Heart left ventricle (tissue), 16 donors: Measurements from ENCODE around the gene RGS7. TPM values are rescaled to one million over a fixed set of nuclear protein-coding genes. Genes with fewer than 3 reads are reported as not detected.

Experiments
- ATAC-seq, 4 donors: fragments of 200-7000 bp; cut with Tn5 transposase; one replicate each; pipeline ENCODE4 v1.9.1; 2020 to 2022; ENCODE audit warnings: moderate library complexity in 4 of 4, mild to moderate bottlenecking in 3 of 4, moderate number of reproducible peaks in 1 of 4
- DNase-seq, 5 donors: peaks; one replicate each; pipeline ENCODE4 v3.0.0-alpha.2; 2020
- H3K27ac ChIP-seq, 12 donors: fragments of 200-600 bp; sonication (generic) in 4 of 12; one replicate each; pipeline versions ENCODE4 v1.5.0 to v1.8.0; 2016 to 2022; ENCODE audit warnings: mild to moderate bottlenecking in 2 of 12
- H3K27me3 ChIP-seq, 9 donors: fragments of 200-600 bp; sonication (generic) in 2 of 9; one replicate each; pipeline versions ENCODE4 v1.5.1 to v1.8.0; 2016 to 2022; ENCODE audit warnings: mild to moderate bottlenecking in 3 of 9
- H3K36me3 ChIP-seq, 9 donors: fragments of 200-600 bp; sonication (generic) in 2 of 9; one replicate each; pipeline versions ENCODE4 v1.5.0 to v1.8.0; 2018 to 2022; ENCODE audit warnings: mild to moderate bottlenecking in 2 of 9
- H3K4me1 ChIP-seq, 12 donors: fragments of 200-600 bp; sonication (generic) in 4 of 12; one replicate each; pipeline versions ENCODE4 v1.5.0 to v1.8.0; 2016 to 2022; ENCODE audit warnings: mild to moderate bottlenecking in 3 of 12
- H3K4me3 ChIP-seq, 12 donors: fragments of 200-600 bp; sonication (generic) in 4 of 12; one replicate each; pipeline versions ENCODE4 v1.5.0 to v1.8.0; 2017 to 2022; ENCODE audit warnings: mild to moderate bottlenecking in 9 of 12, moderate library complexity in 4 of 12
- H3K9me3 ChIP-seq, 12 donors: fragments of 200-600 bp; sonication (generic) in 4 of 12; one replicate each; pipeline versions ENCODE4 v1.5.0 to v1.8.0; 2016 to 2022; ENCODE audit warnings: mild to moderate bottlenecking in 1 of 12
- CTCF ChIP-seq, 12 donors: fragments of 200-600 bp; sonication (generic) in 4 of 12; IDR thresholded peaks; one replicate each; pipeline versions ENCODE4 v1.5.0 to v1.8.0; 2018 to 2022; ENCODE audit warnings: antibody characterized with exemption in 12 of 12, mild to moderate bottlenecking in 5 of 12
- POLR2A ChIP-seq, 2 donors: fragments of 450-650 bp; IDR thresholded peaks; one replicate each; pipeline ENCODE4 v1.6.1; 2017; ENCODE audit warnings: antibody characterized with exemption in 2 of 2, mild to moderate bottlenecking in 2 of 2, moderate library complexity in 2 of 2
- WGBS, 4 donors: extraction: QIAGEN DNeasy Blood & Tissue Kit in 2 of 4; methylation state at CpG; one replicate each; pipeline versions ENCODE4 v1.1.5 to v1.1.7; 2013 to 2018; 5-methylcytosine and 5-hydroxymethylcytosine counted together
- intact Hi-C, 10 donors: fragments of 100-400 bp; cut with DNase I; formaldehyde crosslinking; loops; one replicate each; pipeline versions ENCODE4 v1.11.1 to v1.14.2; 2022
- polyA plus RNA-seq, 2 donors: library from polyadenylated mRNA; stranded (reverse); fragments of 200-250 nt; gene quantifications; one replicate each; pipeline ENCODE4 v1.2.3, GENCODE V29; 2013
- total RNA-seq, 9 donors: library from RNA; depleted of rRNA in 2 of 9; stranded (reverse); fragments of >200 nt in 2 of 9; fragmentation: NEBNext Ultra II Directional in 3 of 9; extraction: Animal tissue kit (Norgen Biotek cat#: 25700) in 3 of 9; gene quantifications; one replicate each; pipeline versions ENCODE4 v1.1.0 to v1.2.4, GENCODE V29; 2016 to 2023
- donor health status: ischemic (EF 13 %, LVEDD 7.1; RV severe dilation, severe dysfunction).
- donor health status: healthy with polysubstance abuse.
- donor health status: DM: no; HTN: yes; CAD: no.
- donor health status: DM: no; HTN: no; CAD: no.
- donor health status: ischemic (EF 25% LVEDD 6.9; RV normal size, moderate dysfunction).
- donor health status: ischemic (EF 25% LVEDD 5.7; RV mildly dilated, moderate dysfunction).
- donor health status: healthy.
- donor health status: DM: yes; HTN: yes; CAD: no.
- donor health status: ischemic (EF 35%, LVEDD 5.7; RV mildly dilated, moderate dysfunction).
- donor health status: nonischemic (EF 11% LVEDD 7.7; RV severe dilation, severe dysfunction).
- donor health status: DM: yes; HTN: yes; CAD: no.
- donor health status: PGD.
- donor health status: ischemic (EF 29% LVEDD 5.4; RV normal size, mild dysfunction).
- donor health status: nonischemic (EF 23%, LVEDD 6.1; RV moderate dilation, normal function).

RGS7 gene
- total and polyA plus RNA-seq, 11 donors: not detected

GRCh38 chr1:241237873-241238272 lies 119.1 kb downstream of the RGS7 start:
- no peak for TF ChIP-seq POLR2A (IDR thresholded peaks at IDR 0.05)
- TF ChIP-seq CTCF (IDR thresholded peaks at IDR 0.05): no peak
- Histone ChIP-seq H3K27ac (no peak overlapping the region), H3K4me3 (no peak overlapping the region), H3K4me1 (no peaks in the 10 kb centered on the region), H3K27me3 (no peaks in the 10 kb centered on the region), H3K9me3 (peaks cover 0 to 4% (median 0%) of the 10 kb centered on the region in 12 donors), H3K36me3 (no peaks in the 10 kb centered on the region)
- intact Hi-C loops: no loop called here
- no peak for ATAC-seq
- DNase-seq: no peak
- WGBS, 4 donors: 37 to 58% (median 44%) methylated on average over 8 of the region's 8 CpGs

- intact Hi-C loops: no loop called here
- DNase-seq: no peak
- TF ChIP-seq POLR2A (IDR thresholded peaks at IDR 0.05) (no peak), CTCF (IDR thresholded peaks at IDR 0.05) (no peak)
- no peak for ATAC-seq
- WGBS, 4 donors: 46 to 52% (median 49%) methylated on average over 2 of the region's 2 CpGs
- Histone ChIP-seq H3K4me3 (no peak overlapping the region), H3K27me3 (no peaks in the 10 kb centered on the region), H3K27ac (no peak overlapping the region), H3K36me3 (no peaks in the 10 kb centered on the region), H3K9me3 (no peaks in the 10 kb centered on the region), H3K4me1 (no peaks in the 10 kb centered on the region)
Observed at GRCh38 chr1:241235256-241235897, 121.6 kb downstream of the RGS7 start.

- DNase-seq (no peak), ATAC-seq (no peak)
- Histone ChIP-seq H3K4me3 (no peak overlapping the region), H3K27ac (no peak overlapping the region), H3K27me3 (no peaks in the 10 kb centered on the region), H3K4me1 (no peaks in the 10 kb centered on the region), H3K36me3 (no peaks in the 10 kb centered on the region), H3K9me3 (no peaks in the 10 kb centered on the region)
- TF ChIP-seq CTCF (IDR thresholded peaks at IDR 0.05) (no peak), POLR2A (IDR thresholded peaks at IDR 0.05) (no peak)
- intact Hi-C loops: no loop called here
- WGBS, 4 donors: 36 to 56% (median 54%) methylated on average over 5 of the region's 5 CpGs
Observed at GRCh38 chr1:241229711-241230110, 127.3 kb downstream of the RGS7 start.

GRCh38 chr1:241229216-241229615 lies 127.8 kb downstream of the RGS7 start:
- intact Hi-C loops: no loop called here
- no peak overlapping the region for H3K4me3 ChIP-seq
- WGBS, 4 donors: 34 to 40% (median 38%) methylated on average over 11 of the region's 11 CpGs
- no peaks in the 10 kb centered on the region for H3K4me1 ChIP-seq
- no peak for ATAC-seq
- TF ChIP-seq CTCF (IDR thresholded peaks at IDR 0.05) (no peak), POLR2A (IDR thresholded peaks at IDR 0.05) (no peak)
- H3K9me3 ChIP-seq: peaks cover 0 to 4% (median 0%) of the 10 kb centered on the region in 12 donors
- no peaks in the 10 kb centered on the region for H3K36me3 ChIP-seq
- no peak overlapping the region for H3K27ac ChIP-seq
- DNase-seq: no peak
- no peaks in the 10 kb centered on the region for H3K27me3 ChIP-seq
